Measurements from ENCODE around the gene ASB13.
A peak's percentile ranks its signal among the peaks of the same experiment; 100 is the strongest.

ASB13 gene

DNA sequence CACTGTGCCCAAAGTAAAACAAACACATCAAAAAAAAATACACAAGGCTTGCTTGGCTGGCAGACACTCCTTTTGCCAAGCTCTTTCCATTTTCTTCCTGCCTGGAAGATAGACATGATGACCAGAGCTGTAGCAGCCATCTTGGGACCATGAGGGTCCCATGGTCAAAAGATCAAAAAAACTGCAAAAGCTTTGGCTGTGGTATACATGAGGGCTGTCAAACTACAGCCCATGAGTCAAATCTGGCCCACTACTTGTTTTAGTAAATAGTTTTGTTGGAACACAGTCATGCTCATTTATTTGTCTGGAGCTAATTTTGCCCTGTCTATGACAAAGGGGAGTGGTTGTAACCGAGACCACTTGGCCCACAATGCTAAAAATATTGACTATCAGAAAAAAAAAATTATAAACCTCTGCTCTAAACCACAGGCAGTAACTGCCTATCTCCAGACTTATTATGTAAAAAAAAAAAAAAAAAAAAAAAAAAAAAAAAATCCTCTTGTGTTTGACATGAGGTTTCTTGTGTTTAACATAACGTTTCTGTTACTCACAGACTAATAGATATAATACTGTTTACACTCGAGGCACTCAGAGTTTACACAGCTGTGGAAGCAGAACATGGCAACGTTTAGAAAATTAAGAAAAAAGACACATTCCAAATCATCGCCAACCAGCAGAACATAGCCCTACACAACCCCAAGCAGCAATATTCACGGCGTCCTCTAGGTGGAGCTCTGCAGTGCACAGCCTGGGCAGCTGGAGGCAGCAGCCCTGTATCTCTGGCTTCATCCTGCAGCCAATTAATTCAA lies 36.9 kb downstream of the ASB13 start:
- DNase-seq (ENCODE audit: low spot score) = peak; percentile 80
- TF ChIP-seq, protein P1, sequence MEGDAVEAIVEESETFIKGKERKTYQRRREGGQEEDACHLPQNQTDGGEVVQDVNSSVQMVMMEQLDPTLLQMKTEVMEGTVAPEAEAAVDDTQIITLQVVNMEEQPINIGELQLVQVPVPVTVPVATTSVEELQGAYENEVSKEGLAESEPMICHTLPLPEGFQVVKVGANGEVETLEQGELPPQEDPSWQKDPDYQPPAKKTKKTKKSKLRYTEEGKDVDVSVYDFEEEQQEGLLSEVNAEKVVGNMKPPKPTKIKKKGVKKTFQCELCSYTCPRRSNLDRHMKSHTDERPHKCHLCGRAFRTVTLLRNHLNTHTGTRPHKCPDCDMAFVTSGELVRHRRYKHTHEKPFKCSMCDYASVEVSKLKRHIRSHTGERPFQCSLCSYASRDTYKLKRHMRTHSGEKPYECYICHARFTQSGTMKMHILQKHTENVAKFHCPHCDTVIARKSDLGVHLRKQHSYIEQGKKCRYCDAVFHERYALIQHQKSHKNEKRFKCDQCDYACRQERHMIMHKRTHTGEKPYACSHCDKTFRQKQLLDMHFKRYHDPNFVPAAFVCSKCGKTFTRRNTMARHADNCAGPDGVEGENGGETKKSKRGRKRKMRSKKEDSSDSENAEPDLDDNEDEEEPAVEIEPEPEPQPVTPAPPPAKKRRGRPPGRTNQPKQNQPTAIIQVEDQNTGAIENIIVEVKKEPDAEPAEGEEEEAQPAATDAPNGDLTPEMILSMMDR (IDR thresholded peaks at IDR 0.05; ENCODE audit: extremely low read depth, missing control alignments) = peak; percentile 77

DNA sequence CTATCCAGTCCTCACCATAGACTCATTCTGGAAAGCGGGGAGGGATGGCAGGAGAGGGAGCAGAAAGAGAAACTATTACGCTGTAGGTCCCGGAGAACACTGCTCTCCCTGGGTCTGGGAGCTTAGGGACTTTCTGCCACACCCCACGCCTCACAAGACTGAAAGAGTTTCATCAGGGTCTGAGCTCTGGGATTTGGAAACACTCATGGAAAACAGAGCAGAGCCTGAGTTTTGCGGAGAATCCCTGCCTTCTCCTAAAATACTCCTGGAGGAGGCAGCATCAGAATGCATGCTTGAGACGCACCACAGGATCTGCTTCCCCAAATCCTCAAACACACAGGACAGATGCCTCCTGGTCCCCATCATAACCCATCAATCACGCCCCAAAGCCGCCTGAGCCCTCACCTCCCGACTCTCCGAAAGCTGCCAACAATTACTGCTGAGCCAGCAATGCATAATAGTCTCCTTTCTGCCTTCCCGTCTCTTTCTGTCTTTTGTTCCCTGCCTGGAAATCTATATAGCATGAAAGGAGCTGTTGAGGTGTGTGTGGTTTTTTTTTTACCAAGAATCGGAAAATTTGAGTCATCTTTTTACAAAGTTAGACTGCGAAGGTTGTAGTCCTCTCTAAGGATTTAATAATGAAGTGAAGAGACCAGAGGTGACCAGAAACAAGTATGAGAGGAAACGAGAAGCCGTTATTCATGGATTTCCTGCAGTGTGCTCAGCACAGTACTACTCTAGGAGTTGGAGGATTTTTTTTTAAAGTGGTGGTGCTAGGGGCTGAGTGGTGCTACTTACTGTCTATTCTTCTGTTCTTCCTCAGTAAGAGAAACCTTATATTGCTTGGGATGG lies 37.7 kb downstream of the ASB13 start:
- TF ChIP-seq, protein P1 (IDR thresholded peaks at IDR 0.05; ENCODE audit: extremely low read depth, missing control alignments) = no peak
- no peak for DNase-seq (ENCODE audit: low spot score)

DNA sequence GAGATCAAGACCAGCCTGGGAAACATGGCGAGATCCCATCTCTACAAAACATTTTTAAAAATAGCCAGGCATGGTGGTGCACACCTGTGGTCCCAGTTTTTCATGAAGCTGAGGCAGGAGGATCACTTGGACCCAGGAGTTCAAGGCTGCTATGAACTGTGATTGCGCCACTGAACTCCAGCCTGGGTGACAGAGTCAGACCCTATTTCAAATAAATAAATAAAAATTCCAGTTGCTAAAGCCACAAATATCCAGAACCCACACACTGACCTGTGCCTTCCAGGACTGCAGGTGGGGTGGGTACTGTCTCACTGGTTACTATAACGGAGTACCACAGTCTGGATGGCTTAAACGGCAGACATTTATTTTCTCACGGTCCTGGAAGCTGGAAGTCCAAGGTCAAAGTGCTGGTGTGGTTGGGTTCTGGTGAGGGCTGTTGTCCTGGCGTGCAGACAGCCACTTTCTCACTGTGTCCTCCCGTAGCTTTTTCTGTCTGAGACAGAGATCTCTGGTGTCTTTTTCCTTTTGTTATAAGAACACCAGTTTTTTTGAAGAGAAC lies 38.8 kb downstream of the ASB13 start:
- no peak for DNase-seq (ENCODE audit: low spot score)
- TF ChIP-seq, protein P1 (IDR thresholded peaks at IDR 0.05; ENCODE audit: extremely low read depth, missing control alignments) = no peak

DNA sequence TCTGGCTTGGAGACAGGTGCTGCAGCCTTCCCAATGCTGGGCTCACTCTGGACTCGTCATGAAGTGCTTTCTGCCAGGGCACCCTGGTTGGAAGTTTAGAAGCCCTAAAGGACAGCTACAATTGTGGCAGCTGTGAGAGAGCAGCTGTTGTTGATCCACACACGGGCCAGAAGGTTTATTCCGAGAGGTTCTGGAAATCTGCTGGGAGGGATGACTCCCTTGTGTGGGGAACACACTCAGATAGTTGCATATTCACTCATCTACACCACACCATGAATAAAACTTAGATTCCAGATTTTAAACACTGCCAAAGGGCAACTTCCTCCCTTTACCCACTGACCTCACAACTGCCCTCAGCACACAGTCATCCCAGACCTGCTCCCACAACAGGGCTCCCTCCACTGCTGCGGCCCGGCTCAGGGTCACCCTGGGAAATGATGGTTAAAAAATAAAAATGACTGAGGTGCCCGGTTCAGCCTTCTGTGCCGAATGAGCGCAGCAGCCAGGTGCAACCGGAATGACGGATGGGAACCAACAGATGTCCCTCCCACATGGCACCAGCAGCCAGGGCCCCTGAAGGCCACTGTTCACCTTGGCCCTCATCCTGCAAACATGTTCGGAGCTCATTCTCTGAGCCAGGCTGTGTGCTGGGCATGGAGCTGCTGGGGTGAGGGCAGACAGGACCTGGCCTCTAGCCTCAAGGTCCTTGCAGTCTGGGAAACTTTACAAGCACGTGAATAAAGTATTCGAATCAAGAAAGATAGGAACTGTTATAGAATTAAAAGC lies 40.2 kb downstream of the ASB13 start:
- TF ChIP-seq, protein P1 (IDR thresholded peaks at IDR 0.05; ENCODE audit: extremely low read depth, missing control alignments) = no peak
- no peak for DNase-seq (ENCODE audit: low spot score)

DNA sequence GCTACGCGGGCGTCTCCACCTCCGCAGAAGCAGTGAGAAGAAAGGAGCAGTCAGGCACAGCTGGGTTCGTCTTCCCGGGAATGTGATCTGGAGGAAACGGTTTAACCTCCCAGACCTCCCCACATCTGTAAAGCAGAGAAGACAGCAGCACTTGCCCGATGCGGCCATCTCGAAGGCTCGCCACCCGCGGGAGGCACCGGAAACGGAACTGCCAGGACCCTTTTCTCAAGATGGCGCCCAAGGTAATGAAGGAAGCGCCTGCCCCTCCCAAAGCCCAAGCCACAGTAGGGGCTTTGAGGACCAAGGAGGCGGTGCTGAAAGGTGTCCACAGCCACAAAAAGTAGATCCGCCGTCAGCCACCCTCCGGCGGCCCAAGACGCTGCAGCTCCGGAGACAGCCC lies 41.7 kb downstream of the ASB13 start:
- TF ChIP-seq, protein P1 (IDR thresholded peaks at IDR 0.05; ENCODE audit: extremely low read depth, missing control alignments) = no peak
- DNase-seq (ENCODE audit: low spot score) = no peak

DNA sequence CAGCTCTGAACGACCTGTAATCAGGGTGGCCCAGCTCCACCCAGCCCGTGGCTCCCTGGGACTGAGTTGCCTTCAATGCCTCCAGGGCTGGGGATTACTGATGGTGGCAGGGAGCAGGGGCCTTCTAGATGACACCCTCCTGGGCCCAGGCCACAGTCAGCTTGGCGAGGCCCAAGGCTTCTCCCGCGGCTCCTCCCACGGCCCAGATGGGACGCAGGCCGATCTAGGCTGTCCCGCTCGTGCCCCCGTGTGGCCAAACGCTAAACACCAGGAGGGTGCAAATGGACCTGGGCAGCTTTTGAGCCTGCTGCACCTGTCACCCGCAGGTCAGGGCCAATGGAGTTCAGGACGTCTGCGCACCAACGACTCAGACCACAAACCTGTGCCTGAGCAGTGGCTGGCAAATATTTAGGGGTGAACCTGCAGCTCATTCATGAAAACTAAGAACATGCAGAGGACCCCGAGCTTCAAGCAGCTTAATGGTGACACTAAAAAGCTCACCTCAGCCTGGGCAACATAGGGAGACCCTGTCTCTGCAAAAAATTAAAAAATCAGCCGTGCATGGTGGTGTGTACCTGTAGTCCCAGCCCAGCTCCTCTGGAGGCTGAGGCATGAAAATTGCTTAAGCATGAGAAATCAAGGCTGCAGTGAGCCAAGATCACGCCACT lies 43.2 kb downstream of the ASB13 start:
- TF ChIP-seq, protein P1 (IDR thresholded peaks at IDR 0.05; ENCODE audit: extremely low read depth, missing control alignments) = peak; percentile 75

More for the DNA sequence above, 43.2 kb downstream of the ASB13 start:
- peak; percentile 87 for DNase-seq (ENCODE audit: low spot score)

Measured in GM20000 (cell line).